RWPE2 (cell line): ENCODE results near the gene CENPP.
A peak's percentile ranks its signal among the peaks of the same experiment; 100 is the strongest.

Experiments used
- ATAC-seq: fragments of 200-7000 bp; cut with Tn5 transposase; 3 replicates; pipeline ENCODE4 v1.9.1; 2021; ENCODE audit warnings: low read depth
- DNase-seq: peaks from one replicate; pipeline ENCODE4 v3.0.0-alpha.2; 2020; ENCODE audit warnings: low spot score
- H3K27ac ChIP-seq: fragments of 450-650 bp; 2 replicates; pipeline ENCODE4 v1.5.1; 2017; ENCODE audit warnings: mild to moderate bottlenecking; ENCODE audit not compliant: poor library complexity, severe bottlenecking
- H3K27me3 ChIP-seq: fragments of 250-450 bp; sonication (Bioruptor Pico); 2 replicates; pipeline ENCODE4 v1.5.1; 2021; ENCODE audit warnings: mild to moderate bottlenecking, moderate library complexity; ENCODE audit not compliant: insufficient read depth, poor library complexity, severe bottlenecking
- H3K36me3 ChIP-seq: fragments of 250-450 bp; sonication (Bioruptor Pico); 2 replicates; pipeline ENCODE4 v1.5.1; 2020; ENCODE audit warnings: low read depth, mild to moderate bottlenecking, moderate library complexity
- H3K4me1 ChIP-seq: fragments of 250-450 bp; sonication (Bioruptor Pico); 2 replicates; pipeline ENCODE4 v1.5.1; 2021; ENCODE audit warnings: mild to moderate bottlenecking, moderate library complexity; ENCODE audit not compliant: insufficient read depth, poor library complexity, severe bottlenecking
- H3K4me3 ChIP-seq: fragments of 250-450 bp; sonication (Bioruptor Pico); 2 replicates; pipeline ENCODE4 v1.5.1; 2021; ENCODE audit warnings: mild to moderate bottlenecking, moderate library complexity; ENCODE audit not compliant: severe bottlenecking
- H3K9me3 ChIP-seq: fragments of 250-450 bp; sonication (Bioruptor Pico); 2 replicates; pipeline ENCODE4 v1.5.1; 2021; ENCODE audit warnings: mild to moderate bottlenecking, moderate library complexity; ENCODE audit not compliant: severe bottlenecking
- CTCF ChIP-seq: fragments of 450-650 bp; IDR thresholded peaks from one replicate; pipeline ENCODE4 v1.5.1; 2017; ENCODE audit warnings: mild to moderate bottlenecking, moderate library complexity; ENCODE audit not compliant: poor library complexity, severe bottlenecking

The CENPP gene

GRCh38 chr9:92506184-92506857 lies 180.6 kb downstream of the CENPP start:
- Histone ChIP-seq H3K9me3 (no peaks in the 10 kb centered on the region), H3K4me3 (peak overlapping the region; percentile 7), H3K4me1 (peaks cover 21% of the 10 kb centered on the region), H3K27me3 (no peaks in the 10 kb centered on the region), H3K36me3 (no peaks in the 10 kb centered on the region), H3K27ac (peak overlapping the region; percentile 86)
- ATAC-seq (peak; percentile 95), DNase-seq (peak; percentile 77)
- no peak for TF ChIP-seq CTCF

GRCh38 chr9:92507005-92507404 lies 181.3 kb downstream of the CENPP start:
- TF ChIP-seq CTCF = no peak
- DNase-seq = no peak
- no peak for ATAC-seq
- H3K36me3 ChIP-seq = no peaks in the 10 kb centered on the region
- no peak overlapping the region for H3K4me3 ChIP-seq
- H3K27ac ChIP-seq = peak overlapping the region; percentile 86
- H3K9me3 ChIP-seq = no peaks in the 10 kb centered on the region
- H3K27me3 ChIP-seq = no peaks in the 10 kb centered on the region
- H3K4me1 ChIP-seq = peaks cover 21% of the 10 kb centered on the region

- no peaks in the 10 kb centered on the region for H3K9me3 ChIP-seq
- TF ChIP-seq CTCF = no peak
- no peaks in the 10 kb centered on the region for H3K36me3 ChIP-seq
- H3K27ac ChIP-seq = peak overlapping the region; percentile 86
- DNase-seq = no peak
- H3K4me1 ChIP-seq = peaks cover 21% of the 10 kb centered on the region
- no peak overlapping the region for H3K4me3 ChIP-seq
- ATAC-seq = no peak
- H3K27me3 ChIP-seq = no peaks in the 10 kb centered on the region
Observed at GRCh38 chr9:92507496-92507895, 181.7 kb downstream of the CENPP start.

- no peaks in the 10 kb centered on the region for H3K9me3 ChIP-seq
- DNase-seq (no peak), ATAC-seq (no peak)
- H3K4me1 ChIP-seq = peaks cover 21% of the 10 kb centered on the region
- no peak overlapping the region for H3K4me3 ChIP-seq
- H3K27ac ChIP-seq = no peak overlapping the region
- no peak for TF ChIP-seq CTCF
- no peaks in the 10 kb centered on the region for H3K36me3 ChIP-seq
- H3K27me3 ChIP-seq = no peaks in the 10 kb centered on the region
Observed at GRCh38 chr9:92508018-92508820, 182.5 kb downstream of the CENPP start.

- no peak overlapping the region for H3K4me3 ChIP-seq
- H3K4me1 ChIP-seq = peaks cover 21% of the 10 kb centered on the region
- TF ChIP-seq CTCF = no peak
- no peak overlapping the region for H3K27ac ChIP-seq
- DNase-seq = no peak
- H3K36me3 ChIP-seq = no peaks in the 10 kb centered on the region
- H3K27me3 ChIP-seq = no peaks in the 10 kb centered on the region
- no peaks in the 10 kb centered on the region for H3K9me3 ChIP-seq
- ATAC-seq = no peak
Observed at GRCh38 chr9:92509050-92509449, 183.3 kb downstream of the CENPP start.
